WTC11 (cell line): Measurements from ENCODE around the gene CALML4.
"Not testable (repeated sequence)": the region's sequence is repeated elsewhere in the genome, so short reads cannot be mapped to it uniquely, and the experiment has no call there.

Source experiments
- ATF2 ChIP-seq: sonication (generic); formaldehyde crosslinking; IDR thresholded peaks from 2 replicates; pipeline ENCODE4 v1.8.1; 2022; ENCODE audit warnings: low read depth, missing genetic modification reagents, borderline replicate concordance
- JUN ChIP-seq: sonication (generic); formaldehyde crosslinking; IDR thresholded peaks from 2 replicates; pipeline ENCODE4 v1.8.0; 2023; ENCODE audit warnings: mild to moderate bottlenecking, missing genetic modification reagents
- MXD4 ChIP-seq: fragments of 250-450 bp; sonication (Bioruptor Pico); IDR thresholded peaks from 2 replicates; pipeline ENCODE4 v1.8.0; 2021; ENCODE audit warnings: mild to moderate bottlenecking, moderate library complexity, borderline replicate concordance
- NFYB ChIP-seq: sonication (generic); formaldehyde crosslinking; conservative IDR thresholded peaks from 2 replicates; pipeline ENCODE4 v1.8.0; 2022; ENCODE audit warnings: low read depth, missing genetic modification reagents
- NR3C1 ChIP-seq: sonication (generic); formaldehyde crosslinking; conservative IDR thresholded peaks from 2 replicates; pipeline ENCODE4 v1.8.1; 2023; ENCODE audit warnings: low read depth, mild to moderate bottlenecking, missing genetic modification reagents
- SP1 ChIP-seq: sonication (generic); formaldehyde crosslinking; conservative IDR thresholded peaks from 2 replicates; pipeline ENCODE4 v1.8.1; 2022; ENCODE audit warnings: missing genetic modification reagents
- TEAD1 ChIP-seq: sonication (generic); formaldehyde crosslinking; IDR thresholded peaks from 2 replicates; pipeline ENCODE4 v1.8.0; 2022; ENCODE audit warnings: mild to moderate bottlenecking, missing genetic modification reagents
- TEAD4 ChIP-seq: sonication (generic); formaldehyde crosslinking; IDR thresholded peaks from 2 replicates; pipeline ENCODE4 v1.8.0; 2022; ENCODE audit warnings: mild to moderate bottlenecking, missing genetic modification reagents
- TF ChIP-seq, protein P1 (sequence below): fragments of 200-600 bp; IDR thresholded peaks from 2 replicates; pipeline ENCODE4 v1.8.0; 2022; ENCODE audit warnings: antibody characterized with exemption
- TF ChIP-seq, protein P2 (sequence below): sonication (generic); formaldehyde crosslinking; IDR thresholded peaks from 2 replicates; pipeline ENCODE4 v1.8.0; 2022; ENCODE audit warnings: mild to moderate bottlenecking, missing genetic modification reagents

GRCh38 chr15:68221530-68222431 lies 16.6 kb upstream of the CALML4 start:
- not testable (repeated sequence) for TF ChIP-seq NFYB; MXD4 (CRISPR knock-in tag); ATF2 (CRISPR knock-in tag); SP1 (CRISPR knock-in tag); TEAD1 (CRISPR knock-in tag); TEAD4; JUN (CRISPR knock-in tag); NR3C1
- TF ChIP-seq, protein P1, sequence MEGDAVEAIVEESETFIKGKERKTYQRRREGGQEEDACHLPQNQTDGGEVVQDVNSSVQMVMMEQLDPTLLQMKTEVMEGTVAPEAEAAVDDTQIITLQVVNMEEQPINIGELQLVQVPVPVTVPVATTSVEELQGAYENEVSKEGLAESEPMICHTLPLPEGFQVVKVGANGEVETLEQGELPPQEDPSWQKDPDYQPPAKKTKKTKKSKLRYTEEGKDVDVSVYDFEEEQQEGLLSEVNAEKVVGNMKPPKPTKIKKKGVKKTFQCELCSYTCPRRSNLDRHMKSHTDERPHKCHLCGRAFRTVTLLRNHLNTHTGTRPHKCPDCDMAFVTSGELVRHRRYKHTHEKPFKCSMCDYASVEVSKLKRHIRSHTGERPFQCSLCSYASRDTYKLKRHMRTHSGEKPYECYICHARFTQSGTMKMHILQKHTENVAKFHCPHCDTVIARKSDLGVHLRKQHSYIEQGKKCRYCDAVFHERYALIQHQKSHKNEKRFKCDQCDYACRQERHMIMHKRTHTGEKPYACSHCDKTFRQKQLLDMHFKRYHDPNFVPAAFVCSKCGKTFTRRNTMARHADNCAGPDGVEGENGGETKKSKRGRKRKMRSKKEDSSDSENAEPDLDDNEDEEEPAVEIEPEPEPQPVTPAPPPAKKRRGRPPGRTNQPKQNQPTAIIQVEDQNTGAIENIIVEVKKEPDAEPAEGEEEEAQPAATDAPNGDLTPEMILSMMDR: not testable (repeated sequence)
- TF ChIP-seq, protein P2, sequence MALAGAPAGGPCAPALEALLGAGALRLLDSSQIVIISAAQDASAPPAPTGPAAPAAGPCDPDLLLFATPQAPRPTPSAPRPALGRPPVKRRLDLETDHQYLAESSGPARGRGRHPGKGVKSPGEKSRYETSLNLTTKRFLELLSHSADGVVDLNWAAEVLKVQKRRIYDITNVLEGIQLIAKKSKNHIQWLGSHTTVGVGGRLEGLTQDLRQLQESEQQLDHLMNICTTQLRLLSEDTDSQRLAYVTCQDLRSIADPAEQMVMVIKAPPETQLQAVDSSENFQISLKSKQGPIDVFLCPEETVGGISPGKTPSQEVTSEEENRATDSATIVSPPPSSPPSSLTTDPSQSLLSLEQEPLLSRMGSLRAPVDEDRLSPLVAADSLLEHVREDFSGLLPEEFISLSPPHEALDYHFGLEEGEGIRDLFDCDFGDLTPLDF (CRISPR knock-in tag): not testable (repeated sequence)
